Retinal pigment epithelial cell (primary cell): ENCODE data around the gene HMSD.
A peak's percentile ranks its signal among the peaks of the same experiment; 100 is the strongest.

Experiments
- DNase-seq: peaks from one replicate; pipeline ENCODE4 v3.0.0-alpha.2; 2010; ENCODE audit warnings: low read depth
- H3K4me3 ChIP-seq: 2 replicates; pipeline ENCODE4 v1.5.1; 2011; ENCODE audit warnings: mild to moderate bottlenecking, low read length, control low read depth, moderate library complexity
- CTCF ChIP-seq: conservative IDR thresholded peaks from 2 replicates; pipeline ENCODE4 v1.5.1; 2011; ENCODE audit warnings: low read depth, low read length, control low read depth, inconsistent platforms

The HMSD gene

GRCh38 chr18:63987743-63988142, 38.6 kb downstream of the HMSD start:
- TF ChIP-seq CTCF: no peak
- no peak for DNase-seq
- H3K4me3 ChIP-seq: no peak overlapping the region

DNA sequence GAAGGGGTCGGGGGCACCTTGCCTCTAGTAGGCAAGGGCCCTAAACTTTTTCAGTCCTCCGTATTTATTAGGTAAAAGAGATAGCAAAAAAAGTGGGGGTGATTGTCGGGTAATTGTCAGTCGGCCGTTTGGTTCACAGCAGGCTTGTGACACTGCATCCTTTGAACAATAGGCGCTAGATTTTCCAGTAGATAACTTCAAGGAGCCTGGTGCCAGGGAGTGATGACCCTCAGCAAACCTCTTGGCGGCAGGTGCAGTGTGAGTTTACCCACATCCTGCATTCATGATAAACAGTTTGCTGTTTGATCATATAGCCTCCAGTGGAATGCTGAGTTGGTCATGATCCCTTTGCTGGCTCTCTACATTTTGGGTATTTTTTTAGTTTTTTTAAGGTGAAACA, 43.6 kb downstream of the HMSD start:
- TF ChIP-seq CTCF: no peak
- DNase-seq: no peak
- no peak overlapping the region for H3K4me3 ChIP-seq

- no peak for DNase-seq
- H3K4me3 ChIP-seq: no peak overlapping the region
- peak; percentile 88 for TF ChIP-seq CTCF
Measured at GRCh38 chr18:63994783-63995399, 45.8 kb downstream of the HMSD start.

DNA sequence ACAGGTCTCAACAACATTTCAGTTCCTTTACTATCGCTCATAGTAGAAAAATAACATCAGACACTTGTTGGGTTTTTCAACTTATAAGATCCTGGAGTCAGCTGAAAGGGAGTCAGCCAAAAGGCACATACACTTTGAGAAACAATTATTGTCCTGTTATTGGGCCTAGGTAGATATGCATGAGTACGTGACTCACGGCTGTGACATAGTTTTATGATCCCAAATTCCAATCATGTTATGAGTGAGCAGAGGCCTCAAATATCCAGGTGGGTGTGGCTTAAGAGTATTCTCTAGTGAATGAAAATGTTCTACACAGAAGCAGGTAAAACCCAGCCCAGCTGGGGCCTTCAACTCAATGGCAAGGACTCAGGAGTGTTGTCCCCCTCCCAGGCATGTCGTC, 47.9 kb downstream of the HMSD start:
- no peak overlapping the region for H3K4me3 ChIP-seq
- TF ChIP-seq CTCF: no peak
- DNase-seq: no peak

DNA sequence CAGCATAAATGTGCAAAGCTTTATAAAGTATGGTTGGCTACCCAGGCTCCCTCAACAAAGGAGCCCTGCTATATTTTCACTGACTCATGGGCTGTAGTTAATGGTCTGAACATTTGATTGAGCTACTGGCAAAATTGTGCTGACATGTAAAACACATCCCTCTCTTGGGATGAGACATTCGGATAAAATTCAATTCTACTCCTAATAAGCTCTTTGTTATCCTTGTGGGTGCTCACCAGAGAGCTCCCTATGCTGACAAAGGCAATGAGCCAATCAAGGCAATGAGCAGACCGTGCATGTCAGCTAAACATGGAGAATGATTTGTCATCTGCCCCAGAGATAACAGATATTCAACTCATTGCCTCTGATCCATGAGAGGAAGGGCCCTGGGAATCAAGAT, 48.5 kb downstream of the HMSD start:
- no peak overlapping the region for H3K4me3 ChIP-seq
- DNase-seq: no peak
- TF ChIP-seq CTCF: no peak

DNA sequence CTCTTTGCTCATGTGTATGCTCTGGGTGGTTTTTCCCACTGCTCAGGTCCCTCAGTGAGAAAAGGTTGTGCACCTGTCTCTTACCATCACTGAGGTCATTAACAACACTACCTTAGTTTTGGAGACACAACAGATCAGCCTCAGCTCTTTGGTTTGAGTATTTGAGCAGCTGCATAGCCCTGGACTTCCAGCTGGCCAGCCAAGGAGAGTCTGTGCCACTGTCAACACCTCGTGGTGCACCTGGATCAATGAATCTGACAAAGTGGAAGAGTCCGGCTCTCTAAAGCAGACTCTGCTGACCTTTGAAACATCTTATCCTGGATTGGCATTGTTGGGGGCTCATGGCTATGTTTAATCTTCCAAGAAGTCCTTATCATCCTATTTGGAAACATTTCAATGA, 50.8 kb downstream of the HMSD start:
- no peak overlapping the region for H3K4me3 ChIP-seq
- TF ChIP-seq CTCF: no peak
- no peak for DNase-seq

DNA sequence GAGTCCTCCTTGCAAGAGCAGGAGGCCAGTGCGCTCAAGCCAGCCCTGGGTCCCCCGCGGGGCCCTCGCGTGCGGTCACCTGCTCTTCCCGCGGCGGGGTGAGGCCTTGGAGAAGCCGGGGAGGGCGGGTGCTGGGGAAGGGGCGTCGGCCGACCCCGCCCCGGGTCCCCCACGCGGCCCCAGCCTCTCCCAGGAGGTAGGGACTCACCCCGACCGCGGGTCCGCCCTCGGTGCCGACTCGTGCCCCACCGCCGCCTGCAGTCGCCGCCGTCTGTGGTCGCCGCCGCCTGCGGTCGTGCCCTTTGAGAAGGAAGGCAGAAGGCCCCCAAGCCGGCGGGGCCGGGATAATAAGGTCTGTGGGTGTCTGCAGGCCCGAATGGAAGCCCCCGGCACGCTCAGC, 53.5 kb downstream of the HMSD start:
- TF ChIP-seq CTCF: no peak
- H3K4me3 ChIP-seq: no peak overlapping the region
- DNase-seq: no peak
